Measurements from ENCODE around the gene RNF180. TPM values are rescaled to one million over a fixed set of nuclear protein-coding genes. Genes with fewer than 3 reads are reported as not detected.

RNF180 gene
- total RNA-seq, 2 donors from 2014 or later, result 5.3 to 8.0 TPM

- WGBS, 2 experiments (ENCODE audit: insufficient coverage in 1 of 2, insufficient read length in 1 of 2), result 76 to 90% methylated on average over 2 to 4 of the region's 4 CpGs
- no peak for DNase-seq
- Histone ChIP-seq H3K27ac (ENCODE audit: low read depth, low read length) (no peak overlapping the region), H3K36me3 (ENCODE audit: control insufficient read depth, insufficient read depth, low read length) (no peaks in the 10 kb centered on the region), H3K4me3 (ENCODE audit: low read length) (no peak overlapping the region), H3K4me1 (ENCODE audit: control insufficient read depth, insufficient read depth, low read length) (no peaks in the 10 kb centered on the region), H3K27me3 (ENCODE audit: control insufficient read depth, insufficient read depth, low read length, poor library complexity, severe bottlenecking) (no peaks in the 10 kb centered on the region), H3K9me3 (ENCODE audit: control insufficient read depth, low read length) (no peaks in the 10 kb centered on the region), H3K9ac (ENCODE audit: extremely low read depth, low read length, poor library complexity, severe bottlenecking) (no peak overlapping the region)
- no peak overlapping the region for H3K27ac Mint-ChIP-seq
- no peaks in the 10 kb centered on the region for H3K36me3 Mint-ChIP-seq (ENCODE audit: low read depth)
- peaks cover 3% of the 10 kb centered on the region for H3K27me3 Mint-ChIP-seq (ENCODE audit: insufficient read depth)
- H3K4me3 Mint-ChIP-seq, result no peak overlapping the region
- no peaks in the 10 kb centered on the region for H3K9me3 Mint-ChIP-seq
- no peaks in the 10 kb centered on the region for H3K4me1 Mint-ChIP-seq
- TF ChIP-seq CTCF (conservative IDR thresholded peaks at IDR 0.05), result no peak
Observed at GRCh38 chr5:64312491-64312890, 146.8 kb downstream of the RNF180 start.

- H3K27me3 ChIP-seq (ENCODE audit: control insufficient read depth, insufficient read depth, low read length, poor library complexity, severe bottlenecking), result no peaks in the 10 kb centered on the region
- Mint-ChIP-seq H3K4me3 (no peak overlapping the region), H3K27me3 (ENCODE audit: insufficient read depth) (peaks cover 3% of the 10 kb centered on the region), H3K4me1 (peaks cover 6% of the 10 kb centered on the region), H3K9me3 (no peaks in the 10 kb centered on the region), H3K27ac (no peak overlapping the region), H3K36me3 (ENCODE audit: low read depth) (no peaks in the 10 kb centered on the region)
- H3K36me3 ChIP-seq (ENCODE audit: control insufficient read depth, insufficient read depth, low read length), result no peaks in the 10 kb centered on the region
- WGBS, 2 experiments (ENCODE audit: insufficient coverage in 1 of 2, insufficient read length in 1 of 2), result 100% methylated on average over 1 of the region's 1 CpG; no CpG with 5 or more reads in 1 of the 2 experiments
- no peak for DNase-seq
- H3K4me1 ChIP-seq (ENCODE audit: control insufficient read depth, insufficient read depth, low read length), result peaks cover 4% of the 10 kb centered on the region
- TF ChIP-seq CTCF (conservative IDR thresholded peaks at IDR 0.05), result no peak
- no peaks in the 10 kb centered on the region for H3K9me3 ChIP-seq (ENCODE audit: control insufficient read depth, low read length)
- H3K4me3 ChIP-seq (ENCODE audit: low read length), result no peak overlapping the region
- H3K27ac ChIP-seq (ENCODE audit: low read depth, low read length), result no peak overlapping the region
- H3K9ac ChIP-seq (ENCODE audit: extremely low read depth, low read length, poor library complexity, severe bottlenecking), result no peak overlapping the region
Observed at GRCh38 chr5:64315778-64316177, 150.1 kb downstream of the RNF180 start.

GRCh38 chr5:64318175-64318574, 152.5 kb downstream of the RNF180 start:
- no peak for TF ChIP-seq CTCF (conservative IDR thresholded peaks at IDR 0.05)
- Mint-ChIP-seq H3K4me1 (peaks cover 6% of the 10 kb centered on the region), H3K4me3 (no peak overlapping the region), H3K27me3 (ENCODE audit: insufficient read depth) (peaks cover 1% of the 10 kb centered on the region), H3K9me3 (no peaks in the 10 kb centered on the region), H3K27ac (no peak overlapping the region), H3K36me3 (ENCODE audit: low read depth) (no peaks in the 10 kb centered on the region)
- no peak overlapping the region for H3K27ac ChIP-seq (ENCODE audit: low read depth, low read length)
- H3K4me1 ChIP-seq (ENCODE audit: control insufficient read depth, insufficient read depth, low read length), result peaks cover 4% of the 10 kb centered on the region
- H3K36me3 ChIP-seq (ENCODE audit: control insufficient read depth, insufficient read depth, low read length), result no peaks in the 10 kb centered on the region
- DNase-seq, result no peak
- H3K9ac ChIP-seq (ENCODE audit: extremely low read depth, low read length, poor library complexity, severe bottlenecking), result no peak overlapping the region
- H3K4me3 ChIP-seq (ENCODE audit: low read length), result no peak overlapping the region
- no CpG with 5 or more reads among the region's 1 CpG for WGBS, 2 experiments (ENCODE audit: insufficient coverage in 1 of 2, insufficient read length in 1 of 2)
- no peaks in the 10 kb centered on the region for H3K9me3 ChIP-seq (ENCODE audit: control insufficient read depth, low read length)
- no peaks in the 10 kb centered on the region for H3K27me3 ChIP-seq (ENCODE audit: control insufficient read depth, insufficient read depth, low read length, poor library complexity, severe bottlenecking)
